IMR-90 (cell line): ENCODE results near the gene HEATR1. TPM values are rescaled to one million over a fixed set of nuclear protein-coding genes. Genes with fewer than 3 reads are reported as not detected.

Source experiments
- ATAC-seq: fragments of 200-7000 bp; cut with Tn5 transposase; 2 replicates; pipeline ENCODE4 v1.9.1; 2020; ENCODE audit warnings: low read depth, mild to moderate bottlenecking, moderate library complexity
- BruUV-seq: library from RNA; stranded (reverse); fragments of 400-500 nt; replicated peaks from 2 replicates; lab custom pipeline; 2021; lab: Mats Ljungman, UMichigan
- CTCF ChIA-PET: fragments of 300-600 bp; formaldehyde crosslinking; extraction: SDS; loops from one replicate; lab custom pipeline; 2021; ENCODE audit warnings: antibody characterized with exemption; lab: Yijun Ruan, JAX
- POLR2A ChIA-PET: fragments of 300-600 bp; sonication (Branson Sonifier 250); formaldehyde crosslinking; loops from one replicate; lab custom pipeline; 2022; ENCODE audit warnings: antibody characterized with exemption; ENCODE audit not compliant: unreplicated experiment; lab: Charles Lee
- DNase-seq: peaks from one replicate; pipeline ENCODE4 v3.0.0; 2013
- H2AFZ ChIP-seq: replicated peaks from 2 replicates; pipeline ENCODE3; 2013; ENCODE audit warnings: low read length, mild to moderate bottlenecking; ENCODE audit not compliant: poor library complexity
- H2AK5ac ChIP-seq: 2 replicates; pipeline ENCODE4 v1.6.1; 2013; ENCODE audit warnings: low read depth, low read length, inconsistent platforms
- H2AK9ac ChIP-seq: replicated peaks from 2 replicates; pipeline ENCODE3; 2013; ENCODE audit warnings: mild to moderate bottlenecking, low read depth, low read length, moderate library complexity; ENCODE audit not compliant: poor library complexity
- H2BK120ac ChIP-seq: 2 replicates; pipeline ENCODE4 v1.6.1; 2013; ENCODE audit warnings: low read depth, low read length, inconsistent platforms
- H2BK15ac ChIP-seq: 3 replicates; pipeline ENCODE4 v1.6.1; 2013; ENCODE audit warnings: low read depth, low read length, inconsistent platforms
- H2BK20ac ChIP-seq: 2 replicates; pipeline ENCODE4 v1.6.1; 2013; ENCODE audit warnings: low read depth, mild to moderate bottlenecking, inconsistent platforms, low read length, moderate library complexity
- H2BK5ac ChIP-seq: 2 replicates; pipeline ENCODE4 v1.6.1; 2013; ENCODE audit warnings: mild to moderate bottlenecking, low read depth, low read length, inconsistent platforms; ENCODE audit not compliant: poor library complexity, severe bottlenecking
- H3K14ac ChIP-seq: replicated peaks from 2 replicates; pipeline ENCODE4 v1.6.1; 2013; ENCODE audit warnings: low read depth, low read length, inconsistent platforms
- H3K18ac ChIP-seq: 2 replicates; pipeline ENCODE4 v1.6.1; 2013; ENCODE audit warnings: low read depth, low read length, control low read depth
- H3K23ac ChIP-seq: 2 replicates; pipeline ENCODE4 v1.6.1; 2013; ENCODE audit warnings: low read depth, low read length, inconsistent platforms
- H3K27ac ChIP-seq: 2 replicates; pipeline ENCODE4 v1.5.1; 2013; ENCODE audit warnings: mild to moderate bottlenecking, control low read depth, low read length; ENCODE audit not compliant: insufficient read depth
- H3K27me3 ChIP-seq: 2 replicates; pipeline ENCODE4 v1.6.1; 2013; ENCODE audit warnings: low read length; ENCODE audit not compliant: control insufficient read depth, insufficient read depth
- H3K36me3 ChIP-seq: 2 replicates; pipeline ENCODE4 v1.6.1; 2013; ENCODE audit warnings: low read length, mixed read lengths; ENCODE audit not compliant: control insufficient read depth, insufficient read depth
- H3K4ac ChIP-seq: 2 replicates; pipeline ENCODE4 v1.6.1; 2013; ENCODE audit warnings: low read depth, low read length, inconsistent platforms
- H3K4me1 ChIP-seq: 2 replicates; pipeline ENCODE4 v1.6.1; 2013; ENCODE audit warnings: low read length, mixed read lengths; ENCODE audit not compliant: control insufficient read depth, insufficient read depth
- H3K4me2 ChIP-seq: 2 replicates; pipeline ENCODE4 v1.6.1; 2013; ENCODE audit warnings: low read depth, mild to moderate bottlenecking, control low read depth, low read length, moderate library complexity
- H3K4me3 ChIP-seq: 2 replicates; pipeline ENCODE4 v1.5.1; 2013; ENCODE audit warnings: low read depth, mild to moderate bottlenecking, control low read depth, low read length, moderate library complexity; ENCODE audit not compliant: insufficient read depth
- H3K56ac ChIP-seq: 2 replicates; pipeline ENCODE4 v1.6.1; 2013; ENCODE audit warnings: low read length, inconsistent platforms; ENCODE audit not compliant: insufficient read depth; ENCODE audit errors: extremely low read depth
- H3K79me1 ChIP-seq, 2 experiments: 2 replicates each; pipeline ENCODE4 v1.6.1; 2013; ENCODE audit warnings: low read length in 2 of 2, inconsistent platforms in 1 of 2, low read depth in 1 of 2
- H3K9ac ChIP-seq: 2 replicates; pipeline ENCODE4 v1.6.1; 2013; ENCODE audit warnings: low read depth, low read length, control low read depth
- H3K9me1 ChIP-seq: 2 replicates; pipeline ENCODE4 v1.6.1; 2013; ENCODE audit warnings: low read length, inconsistent platforms; ENCODE audit not compliant: insufficient read depth
- H3K9me3 ChIP-seq: 2 replicates; pipeline ENCODE4 v1.6.1; 2013; ENCODE audit warnings: low read length; ENCODE audit not compliant: control insufficient read depth, insufficient read depth
- H4K20me1 ChIP-seq: 2 replicates; pipeline ENCODE4 v1.6.1; 2013; ENCODE audit warnings: low read length, inconsistent platforms; ENCODE audit not compliant: insufficient read depth
- H4K5ac ChIP-seq: 2 replicates; pipeline ENCODE4 v1.6.1; 2013; ENCODE audit warnings: mild to moderate bottlenecking, low read depth, low read length, control low read depth
- H4K8ac ChIP-seq, 2 experiments: 2 replicates each; pipeline ENCODE4 v1.6.1; 2013; ENCODE audit warnings: low read depth in 2 of 2, low read length in 2 of 2, control low read depth in 1 of 2, inconsistent platforms in 1 of 2
- H4K91ac ChIP-seq: 2 replicates; pipeline ENCODE4 v1.6.1; 2013; ENCODE audit warnings: low read depth, low read length, inconsistent platforms; ENCODE audit not compliant: insufficient read depth
- BHLHE40 ChIP-seq: fragments of 150-350 bp; IDR thresholded peaks from 2 replicates; pipeline ENCODE4 v1.6.1; 2016; ENCODE audit warnings: mild to moderate bottlenecking, low read depth, low read length
- CEBPB ChIP-seq: IDR thresholded peaks from 2 replicates; pipeline ENCODE4 v1.6.1; 2012; ENCODE audit warnings: low read depth, low read length, improper control_type of control experiment
- CHD1 ChIP-seq: IDR thresholded peaks from 2 replicates; pipeline ENCODE4 v1.6.1; 2012; ENCODE audit warnings: low read depth, low read length, improper control_type of control experiment
- FOS ChIP-seq: fragments of 150-350 bp; IDR thresholded peaks from 2 replicates; pipeline ENCODE4 v1.6.1; 2016; ENCODE audit warnings: low read depth, low read length
- MAFK ChIP-seq: IDR thresholded peaks from 2 replicates; pipeline ENCODE4 v1.6.1; 2012; ENCODE audit warnings: low read depth, low read length, improper control_type of control experiment
- MAZ ChIP-seq: IDR thresholded peaks from 2 replicates; pipeline ENCODE4 v1.6.1; 2012; ENCODE audit warnings: low read depth, mild to moderate bottlenecking, low read length, improper control_type of control experiment, moderate library complexity, borderline replicate concordance
- MXI1 ChIP-seq: IDR thresholded peaks from 2 replicates; pipeline ENCODE4 v1.6.1; 2012; ENCODE audit warnings: low read depth, mild to moderate bottlenecking, low read length, moderate library complexity, borderline replicate concordance
- NFE2L2 ChIP-seq: fragments of 150-350 bp; IDR thresholded peaks from 2 replicates; pipeline ENCODE4 v1.6.1; 2016; ENCODE audit warnings: low read depth, mild to moderate bottlenecking, low read length
- POLR2A ChIP-seq: IDR thresholded peaks from 2 replicates; pipeline ENCODE4 v1.6.1; 2012; ENCODE audit warnings: mild to moderate bottlenecking, low read depth, low read length
- RAD21 ChIP-seq: IDR thresholded peaks from 2 replicates; pipeline ENCODE4 v1.6.1; 2012; ENCODE audit warnings: low read length, improper control_type of control experiment
- RCOR1 ChIP-seq: IDR thresholded peaks from 2 replicates; pipeline ENCODE4 v1.6.1; 2012; ENCODE audit warnings: mild to moderate bottlenecking, low read length, improper control_type of control experiment; ENCODE audit not compliant: insufficient replicate concordance
- RFX5 ChIP-seq: IDR thresholded peaks from 2 replicates; pipeline ENCODE4 v1.8.0; 2012; ENCODE audit warnings: low read depth, mild to moderate bottlenecking, low read length, moderate library complexity
- SMC3 ChIP-seq: fragments of 150-350 bp; IDR thresholded peaks from 2 replicates; pipeline ENCODE4 v1.6.1; 2016; ENCODE audit warnings: low read depth, mild to moderate bottlenecking, antibody characterized with exemption, low read length, moderate library complexity
- WGBS, 2 experiments: methylation state at CpG; one replicate each; pipeline versions ENCODE4 v1.1.5 to v1.1.7; 2013; ENCODE audit warnings: missing lambda C conversion rate in 2 of 2; ENCODE audit not compliant: insufficient read length in 1 of 2; ENCODE audit errors: extremely low coverage in 2 of 2; 5-methylcytosine and 5-hydroxymethylcytosine counted together
- dilution Hi-C: fragments of 300-500 bp; cut with HindIII; formaldehyde crosslinking; loops from one replicate; pipeline ENCODE4 v1.14.3; 2018; ENCODE audit warnings: low sequenced_read_pairs; ENCODE audit not compliant: unreplicated experiment
- in situ Hi-C: fragments of 300-500 bp; cut with MboI; formaldehyde crosslinking; loops from 3 replicates; pipeline ENCODE4 v1.14.3; 2019; ENCODE audit warnings: low sequenced_read_pairs, inconsistent platforms, mixed read lengths
- intact Hi-C: fragments of 100-400 bp; cut with micrococcal nuclease; formaldehyde crosslinking; loops from 2 replicates; pipeline ENCODE4 v1.10.0; 2022
- polyA plus RNA-seq, 3 experiments: library from polyadenylated mRNA; depleted of rRNA; stranded (reverse); fragments of >200 nt; gene quantifications; 2 replicates each; pipeline ENCODE4 v1.2.3, GENCODE V29; 2012; ENCODE audit warnings: low replicate concordance in 1 of 3
- total RNA-seq: library from RNA; depleted of rRNA; stranded (reverse); fragments of >200 nt; gene quantifications from 2 replicates; pipeline ENCODE4 v1.2.3, GENCODE V29; 2012
- TF ChIP-seq, protein P1 (sequence below): fragments of 150-350 bp; IDR thresholded peaks from 2 replicates; pipeline ENCODE4 v1.6.1; 2017; ENCODE audit warnings: mild to moderate bottlenecking, antibody characterized with exemption, low read length, low read depth
- TF ChIP-seq, protein P2 (sequence below): fragments of 150-350 bp; IDR thresholded peaks from 2 replicates; pipeline ENCODE4 v1.6.1; 2016; ENCODE audit warnings: low read depth, mild to moderate bottlenecking, low read length, moderate library complexity, borderline replicate concordance

Gene HEATR1
- total and polyA plus RNA-seq, 2 of the 4 experiments (the other 2 are of a cell fraction), result 8.5 to 53.8 TPM

- Histone ChIP-seq H3K4me2 (no peak overlapping the region), H3K79me1 (no peaks in the 10 kb centered on the region), H2BK120ac (no peak overlapping the region), H3K36me3 (no peaks in the 10 kb centered on the region), H2AK9ac (no peak overlapping the region), H3K18ac (no peak overlapping the region), H2BK5ac (no peak overlapping the region), H3K4me1 (no peaks in the 10 kb centered on the region), H3K4ac (no peak overlapping the region), H3K27me3 (no peaks in the 10 kb centered on the region), H3K14ac (no peak overlapping the region), H4K8ac (no peak overlapping the region), H2BK15ac (no peak overlapping the region), H3K9me3 (no peaks in the 10 kb centered on the region), H3K23ac (no peak overlapping the region), H4K5ac (no peak overlapping the region), H2AFZ (no peak overlapping the region), H3K9me1 (no peaks in the 10 kb centered on the region), H2BK20ac (no peak overlapping the region), H3K9ac (no peak overlapping the region), H2AK5ac (no peak overlapping the region), H4K20me1 (no peaks in the 10 kb centered on the region), H4K91ac (no peak overlapping the region), H3K56ac (no peak overlapping the region), H3K4me3 (no peak overlapping the region), H3K27ac (no peak overlapping the region)
- ChIA-PET POLR2A (no interaction called here), CTCF (interaction anchor here (0.6 to 1.0 kb wide), 2 partner anchors 40 to 680 kb away, joined by 3 read pairs; no protein-coding TSS in a partner anchor)
- WGBS, 2 experiments, result 92% methylated on average over 3 of the region's 12 CpGs; no CpG with 5 or more reads in 1 of the 2 experiments
- ATAC-seq, result no peak
- intact Hi-C loops (loop anchor here (10.0 kb wide), 1 partner anchor 139 kb away; no protein-coding TSS in a partner anchor), in situ Hi-C loops (loop anchor here (25.0 kb wide), 2 partner anchors 772 to 947 kb away; no protein-coding TSS in a partner anchor), dilution Hi-C loops (no loop called here)
- DNase-seq, result no peak
- no TSS peak for BruUV-seq
- no peak for TF ChIP-seq MXI1
- TF ChIP-seq MAFK, result no peak
- TF ChIP-seq FOS, result no peak
- no peak for TF ChIP-seq POLR2A
- no peak for TF ChIP-seq CHD1
- TF ChIP-seq, protein P1, sequence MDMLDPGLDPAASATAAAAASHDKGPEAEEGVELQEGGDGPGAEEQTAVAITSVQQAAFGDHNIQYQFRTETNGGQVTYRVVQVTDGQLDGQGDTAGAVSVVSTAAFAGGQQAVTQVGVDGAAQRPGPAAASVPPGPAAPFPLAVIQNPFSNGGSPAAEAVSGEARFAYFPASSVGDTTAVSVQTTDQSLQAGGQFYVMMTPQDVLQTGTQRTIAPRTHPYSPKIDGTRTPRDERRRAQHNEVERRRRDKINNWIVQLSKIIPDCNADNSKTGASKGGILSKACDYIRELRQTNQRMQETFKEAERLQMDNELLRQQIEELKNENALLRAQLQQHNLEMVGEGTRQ, result no peak
- no peak for TF ChIP-seq MAZ
- no peak for TF ChIP-seq RFX5
- TF ChIP-seq, protein P2, sequence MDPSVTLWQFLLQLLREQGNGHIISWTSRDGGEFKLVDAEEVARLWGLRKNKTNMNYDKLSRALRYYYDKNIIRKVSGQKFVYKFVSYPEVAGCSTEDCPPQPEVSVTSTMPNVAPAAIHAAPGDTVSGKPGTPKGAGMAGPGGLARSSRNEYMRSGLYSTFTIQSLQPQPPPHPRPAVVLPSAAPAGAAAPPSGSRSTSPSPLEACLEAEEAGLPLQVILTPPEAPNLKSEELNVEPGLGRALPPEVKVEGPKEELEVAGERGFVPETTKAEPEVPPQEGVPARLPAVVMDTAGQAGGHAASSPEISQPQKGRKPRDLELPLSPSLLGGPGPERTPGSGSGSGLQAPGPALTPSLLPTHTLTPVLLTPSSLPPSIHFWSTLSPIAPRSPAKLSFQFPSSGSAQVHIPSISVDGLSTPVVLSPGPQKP, result no peak
- TF ChIP-seq SMC3, result no peak
- TF ChIP-seq NFE2L2, result no peak
- TF ChIP-seq RAD21, result no peak
- no peak for TF ChIP-seq BHLHE40
- no peak for TF ChIP-seq CEBPB
- TF ChIP-seq RCOR1, result no peak
Measured at GRCh38 chr1:236615399-236616148, 11.3 kb upstream of the HEATR1 start.
